ENCODE measurements around the gene DAAM2.

DNA sequence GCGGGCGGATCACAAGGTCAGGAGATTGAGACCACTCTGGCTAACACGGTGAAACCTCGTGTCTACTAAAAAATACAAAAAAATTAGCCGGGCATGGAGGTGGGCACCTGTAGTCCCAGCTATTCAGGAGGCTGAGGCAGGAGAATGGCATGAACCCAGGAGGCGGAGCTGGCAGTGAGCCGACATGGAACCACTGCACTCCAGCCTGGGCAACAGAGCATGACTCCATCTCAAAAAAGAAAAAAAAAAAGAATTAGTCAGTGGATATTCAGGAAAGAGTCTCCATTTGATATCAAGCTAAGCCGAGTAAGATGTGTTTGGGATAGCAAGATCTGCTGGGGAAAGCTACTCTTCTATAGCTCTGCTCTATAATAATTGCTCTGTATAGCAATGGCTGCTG lies 101.1 kb downstream of the DAAM2 start:
- TF ChIP-seq, protein P1, sequence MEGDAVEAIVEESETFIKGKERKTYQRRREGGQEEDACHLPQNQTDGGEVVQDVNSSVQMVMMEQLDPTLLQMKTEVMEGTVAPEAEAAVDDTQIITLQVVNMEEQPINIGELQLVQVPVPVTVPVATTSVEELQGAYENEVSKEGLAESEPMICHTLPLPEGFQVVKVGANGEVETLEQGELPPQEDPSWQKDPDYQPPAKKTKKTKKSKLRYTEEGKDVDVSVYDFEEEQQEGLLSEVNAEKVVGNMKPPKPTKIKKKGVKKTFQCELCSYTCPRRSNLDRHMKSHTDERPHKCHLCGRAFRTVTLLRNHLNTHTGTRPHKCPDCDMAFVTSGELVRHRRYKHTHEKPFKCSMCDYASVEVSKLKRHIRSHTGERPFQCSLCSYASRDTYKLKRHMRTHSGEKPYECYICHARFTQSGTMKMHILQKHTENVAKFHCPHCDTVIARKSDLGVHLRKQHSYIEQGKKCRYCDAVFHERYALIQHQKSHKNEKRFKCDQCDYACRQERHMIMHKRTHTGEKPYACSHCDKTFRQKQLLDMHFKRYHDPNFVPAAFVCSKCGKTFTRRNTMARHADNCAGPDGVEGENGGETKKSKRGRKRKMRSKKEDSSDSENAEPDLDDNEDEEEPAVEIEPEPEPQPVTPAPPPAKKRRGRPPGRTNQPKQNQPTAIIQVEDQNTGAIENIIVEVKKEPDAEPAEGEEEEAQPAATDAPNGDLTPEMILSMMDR (conservative IDR thresholded peaks at IDR 0.05 in 1 of 2, IDR thresholded peaks at IDR 0.05 in 1 of 2; ENCODE audit: low read depth in 1 of 2, low read length in 2 of 2): no peak
- TF ChIP-seq EZH2 (IDR thresholded peaks at IDR 0.05; ENCODE audit: low read length, missing control alignments): no peak
